Peyer's patch (tissue), 4 donors: ENCODE results near the gene ABCC12.

Experiments used
- POLR2A ChIP-seq, 2 donors: fragments of 450-650 bp; IDR thresholded peaks; one replicate each; pipeline ENCODE4 v1.5.1; 2017; ENCODE audit warnings: antibody characterized with exemption in 2 of 2, mild to moderate bottlenecking in 2 of 2, moderate library complexity in 2 of 2
- TF ChIP-seq, protein P1 (sequence below), 6 experiments: fragments of 450-650 bp in 4 of 6; fragments of 200-600 bp in 2 of 6; sonication (generic) in 1 of 6; IDR thresholded peaks; one replicate each; pipeline ENCODE4 v1.5.1; 2017 to 2019; ENCODE audit warnings: antibody characterized with exemption in 6 of 6, mild to moderate bottlenecking in 3 of 6, moderate library complexity in 1 of 6

- TF ChIP-seq POLR2A (IDR thresholded peaks at IDR 0.05): no peak
- TF ChIP-seq, protein P1, sequence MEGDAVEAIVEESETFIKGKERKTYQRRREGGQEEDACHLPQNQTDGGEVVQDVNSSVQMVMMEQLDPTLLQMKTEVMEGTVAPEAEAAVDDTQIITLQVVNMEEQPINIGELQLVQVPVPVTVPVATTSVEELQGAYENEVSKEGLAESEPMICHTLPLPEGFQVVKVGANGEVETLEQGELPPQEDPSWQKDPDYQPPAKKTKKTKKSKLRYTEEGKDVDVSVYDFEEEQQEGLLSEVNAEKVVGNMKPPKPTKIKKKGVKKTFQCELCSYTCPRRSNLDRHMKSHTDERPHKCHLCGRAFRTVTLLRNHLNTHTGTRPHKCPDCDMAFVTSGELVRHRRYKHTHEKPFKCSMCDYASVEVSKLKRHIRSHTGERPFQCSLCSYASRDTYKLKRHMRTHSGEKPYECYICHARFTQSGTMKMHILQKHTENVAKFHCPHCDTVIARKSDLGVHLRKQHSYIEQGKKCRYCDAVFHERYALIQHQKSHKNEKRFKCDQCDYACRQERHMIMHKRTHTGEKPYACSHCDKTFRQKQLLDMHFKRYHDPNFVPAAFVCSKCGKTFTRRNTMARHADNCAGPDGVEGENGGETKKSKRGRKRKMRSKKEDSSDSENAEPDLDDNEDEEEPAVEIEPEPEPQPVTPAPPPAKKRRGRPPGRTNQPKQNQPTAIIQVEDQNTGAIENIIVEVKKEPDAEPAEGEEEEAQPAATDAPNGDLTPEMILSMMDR (IDR thresholded peaks at IDR 0.05): peak in 5 of 6 experiments; percentile 20 to 47 (median 35)
Observed at GRCh38 chr16:48117217-48118105, 38.3 kb downstream of the ABCC12 start.
